ENCODE data around the gene SPATC1L.

SPATC1L gene

GRCh38 chr21:46116776-46117585, 67.3 kb downstream of the SPATC1L start:
- H3K4me3 ChIP-seq (ENCODE audit: low read depth, low read length) = no peak overlapping the region
- DNase-seq (ENCODE audit: low read depth) = peak; percentile 3
- TF ChIP-seq CTCF (IDR thresholded peaks at IDR 0.05; ENCODE audit: control insufficient read depth, extremely low read depth, insufficient read depth) = no peak

GRCh38 chr21:46116189-46116775, 68.0 kb downstream of the SPATC1L start:
- H3K4me3 ChIP-seq (ENCODE audit: low read depth, low read length) = no peak overlapping the region
- no peak for TF ChIP-seq CTCF (IDR thresholded peaks at IDR 0.05; ENCODE audit: control insufficient read depth, extremely low read depth, insufficient read depth)
- no peak for DNase-seq (ENCODE audit: low read depth)

GRCh38 chr21:46115441-46116188, 68.6 kb downstream of the SPATC1L start:
- TF ChIP-seq CTCF (IDR thresholded peaks at IDR 0.05; ENCODE audit: control insufficient read depth, extremely low read depth, insufficient read depth) = no peak
- H3K4me3 ChIP-seq (ENCODE audit: low read depth, low read length) = no peak overlapping the region
- DNase-seq (ENCODE audit: low read depth) = no peak

GRCh38 chr21:46114963-46115362, 69.3 kb downstream of the SPATC1L start:
- no peak for TF ChIP-seq CTCF (IDR thresholded peaks at IDR 0.05; ENCODE audit: control insufficient read depth, extremely low read depth, insufficient read depth)
- no peak for DNase-seq (ENCODE audit: low read depth)
- H3K4me3 ChIP-seq (ENCODE audit: low read depth, low read length) = no peak overlapping the region

GRCh38 chr21:46113497-46114176, 70.6 kb downstream of the SPATC1L start:
- no peak for DNase-seq (ENCODE audit: low read depth)
- no peak overlapping the region for H3K4me3 ChIP-seq (ENCODE audit: low read depth, low read length)
- no peak for TF ChIP-seq CTCF (IDR thresholded peaks at IDR 0.05; ENCODE audit: control insufficient read depth, extremely low read depth, insufficient read depth)

- no peak overlapping the region for H3K4me3 ChIP-seq (ENCODE audit: low read depth, low read length)
- no peak for TF ChIP-seq CTCF (IDR thresholded peaks at IDR 0.05; ENCODE audit: control insufficient read depth, extremely low read depth, insufficient read depth)
- no peak for DNase-seq (ENCODE audit: low read depth)
Observed at GRCh38 chr21:46112725-46113215, 71.5 kb downstream of the SPATC1L start.
